Cortex of kidney (tissue), 1 donor: ENCODE measurements around the gene ACTMAP.
A peak's percentile ranks its signal among the peaks of the same experiment; 100 is the strongest.
"Not testable (repeated sequence)": the region's sequence is repeated elsewhere in the genome, so short reads cannot be mapped to it uniquely, and the experiment has no call there.

Source experiments
- DNase-seq: peaks from one replicate; lab custom pipeline; 2025; lab: John Stamatoyannopoulos, UW

Gene ACTMAP, protein sequence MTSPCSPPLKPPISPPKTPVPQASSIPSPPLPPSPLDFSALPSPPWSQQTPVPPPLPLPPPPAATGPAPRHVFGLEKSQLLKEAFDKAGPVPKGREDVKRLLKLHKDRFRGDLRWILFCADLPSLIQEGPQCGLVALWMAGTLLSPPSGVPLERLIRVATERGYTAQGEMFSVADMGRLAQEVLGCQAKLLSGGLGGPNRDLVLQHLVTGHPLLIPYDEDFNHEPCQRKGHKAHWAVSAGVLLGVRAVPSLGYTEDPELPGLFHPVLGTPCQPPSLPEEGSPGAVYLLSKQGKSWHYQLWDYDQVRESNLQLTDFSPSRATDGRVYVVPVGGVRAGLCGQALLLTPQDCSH

DNA sequence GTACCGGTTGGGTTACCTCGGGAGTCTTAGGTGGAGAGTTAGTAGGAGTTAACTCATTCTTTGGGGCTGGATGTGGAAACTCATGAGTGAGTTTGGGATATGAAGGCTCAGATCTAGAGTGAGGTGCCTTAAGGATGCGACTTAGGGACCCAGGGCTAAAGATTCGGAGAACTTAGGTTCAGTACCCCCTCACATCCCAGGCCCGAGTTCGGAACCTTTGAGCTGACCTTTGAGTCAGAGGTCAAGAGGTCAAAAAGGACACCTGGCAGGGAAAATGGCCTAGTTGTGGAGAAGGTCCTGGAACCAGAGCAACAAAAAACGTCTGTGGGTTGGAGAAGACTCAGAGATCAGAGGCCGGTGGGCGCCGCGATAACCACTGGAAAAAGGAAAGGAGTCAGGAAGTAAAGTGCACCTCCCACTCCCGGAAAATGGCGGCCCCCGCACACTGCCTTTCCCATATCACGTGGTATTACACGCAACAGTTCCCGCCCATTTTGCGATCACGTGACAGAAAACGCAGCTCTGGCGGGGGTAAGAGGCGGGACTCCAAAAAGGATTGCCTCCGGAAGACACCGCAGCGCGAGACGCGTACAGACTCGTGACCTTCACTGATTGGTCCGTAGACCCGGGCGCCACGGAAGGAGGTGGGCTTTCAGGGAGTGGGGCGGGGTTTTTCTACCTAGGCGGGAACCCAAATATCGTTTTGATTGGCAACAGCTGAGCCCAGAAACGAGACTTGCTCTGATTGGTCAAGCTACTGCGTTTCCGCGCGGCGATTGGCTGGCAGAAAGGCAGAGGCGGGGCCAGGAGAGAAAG lies at the start of gene ACTMAP:
ACTMAP (minus strand) TSS at position 420 of the 816 bp plus-strand sequence. CDS start 674 bp downstream, outside the sequence.
- DNase-seq, result peak; percentile 85

DNA sequence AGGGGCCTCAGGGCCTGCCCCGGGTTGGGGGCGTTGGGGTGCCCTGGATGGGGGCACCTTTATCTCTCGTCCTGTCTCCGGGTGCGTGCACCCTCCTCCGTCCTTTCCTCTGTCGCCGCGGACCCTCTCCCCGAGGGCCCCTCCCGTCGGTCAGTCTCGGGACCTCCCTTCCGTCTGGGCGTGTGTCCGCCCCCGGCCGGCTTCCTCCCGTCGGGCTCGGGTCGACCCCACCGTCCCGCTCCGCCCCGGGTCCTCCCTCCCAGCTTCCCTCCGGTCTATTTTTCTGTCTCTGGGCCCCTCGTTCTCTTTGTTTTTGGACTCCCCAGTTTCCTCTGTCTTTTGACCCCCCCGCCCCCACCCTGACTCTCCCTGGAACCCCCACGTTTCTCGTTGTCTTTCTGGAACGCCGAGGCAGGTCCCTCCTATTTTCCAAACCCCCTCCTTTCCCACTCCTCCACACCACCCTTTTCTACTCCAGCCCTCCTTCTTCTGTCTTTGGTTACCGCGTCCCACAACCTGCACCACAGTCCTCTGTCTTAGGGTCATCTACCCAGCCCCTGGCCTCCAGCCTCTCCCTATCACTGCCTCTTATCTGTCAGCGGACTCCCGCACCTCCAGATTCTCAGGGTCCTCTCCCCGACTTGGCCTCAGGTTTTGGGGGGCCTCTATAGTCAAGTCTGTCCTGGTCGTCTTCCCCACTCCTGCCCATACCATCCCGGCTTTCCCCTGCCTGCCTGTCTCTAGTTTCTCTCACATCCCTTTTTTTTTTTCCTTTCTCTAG lies 49.5 kb upstream of the ACTMAP start:
- no peak for DNase-seq

DNA sequence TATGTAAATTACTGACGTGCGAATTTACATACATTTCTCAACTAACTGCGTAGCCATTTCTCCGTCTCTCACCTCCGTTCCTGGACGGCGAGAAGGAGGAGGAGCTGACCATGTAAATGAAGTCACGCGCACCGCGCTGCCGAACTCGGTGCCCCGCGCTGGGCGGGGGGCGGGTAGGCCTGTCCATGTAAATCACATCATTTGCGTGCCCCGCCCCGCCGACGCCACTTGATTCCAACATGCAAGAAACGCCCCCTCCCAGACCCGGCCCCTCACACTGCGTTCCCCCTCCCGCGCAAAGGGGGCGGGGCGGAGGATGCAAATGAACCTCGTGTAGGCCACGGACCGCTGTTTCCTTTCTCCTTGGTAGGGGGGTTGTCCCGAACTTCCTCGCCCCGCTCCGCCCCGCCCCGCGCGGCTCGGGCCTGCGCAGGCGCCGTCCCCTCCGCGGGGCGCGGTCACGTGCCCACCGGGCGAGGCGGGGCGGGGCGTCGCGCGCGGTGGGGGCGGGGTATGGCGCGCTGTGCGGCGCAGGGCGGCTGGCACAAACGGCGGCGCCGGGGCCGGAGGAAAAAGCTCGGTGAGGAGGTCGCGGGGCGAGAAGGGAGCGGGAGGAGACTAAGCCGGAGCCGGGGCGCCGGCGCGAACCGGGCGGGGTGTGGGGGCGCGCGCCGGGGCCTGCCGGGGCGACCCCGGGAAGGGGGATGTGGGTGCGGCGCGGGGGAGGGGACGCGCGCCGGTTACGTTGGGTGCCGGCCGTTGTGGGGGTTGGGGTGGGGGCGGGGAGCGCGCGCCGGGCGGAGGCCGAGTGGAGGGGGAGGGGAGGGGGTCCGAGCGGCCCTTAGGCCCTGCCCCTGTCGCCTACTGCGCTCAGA lies 48.6 kb upstream of the ACTMAP start, which contains the start of gene EGLN2:
EGLN2 (plus strand) TSS at position 509 of the 875 bp plus-strand sequence. CDS start 1,382 bp downstream, outside the sequence.
- peak; percentile 81 for DNase-seq

DNA sequence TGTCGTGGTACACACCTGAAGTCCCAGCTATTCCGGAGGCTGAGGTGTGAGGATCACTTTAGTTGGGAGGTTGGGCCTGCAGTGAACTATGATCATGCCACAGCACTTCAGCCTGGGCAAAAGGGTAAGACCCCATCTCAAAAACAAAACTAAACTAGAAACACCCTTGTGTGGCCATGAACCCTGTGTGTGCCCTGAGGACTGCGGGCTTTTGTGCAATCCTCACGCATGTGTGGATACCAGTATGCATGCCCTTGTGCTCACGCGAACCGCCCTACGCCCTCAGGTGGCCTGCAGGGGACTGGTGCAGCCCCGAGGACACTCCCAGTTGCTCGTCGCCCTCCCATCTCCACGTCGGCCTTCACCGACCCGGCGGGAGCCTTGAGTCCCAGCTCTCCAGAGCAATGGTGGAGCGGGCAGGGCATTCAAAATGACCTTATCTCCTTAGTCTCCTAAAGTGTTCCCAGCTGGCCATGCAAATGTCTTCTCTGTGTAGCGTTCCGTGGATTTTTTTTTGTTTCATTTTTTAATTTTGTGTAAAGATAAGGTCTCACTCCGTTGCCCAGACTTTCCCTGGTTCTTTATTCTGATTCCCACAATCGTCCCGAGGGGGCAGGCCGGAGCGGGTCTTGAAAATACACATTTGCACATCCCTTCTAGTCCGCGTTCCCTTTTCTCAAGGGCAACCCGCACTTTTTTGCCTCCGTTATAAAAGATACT lies 47.8 kb upstream of the ACTMAP start:
- DNase-seq, result no peak

DNA sequence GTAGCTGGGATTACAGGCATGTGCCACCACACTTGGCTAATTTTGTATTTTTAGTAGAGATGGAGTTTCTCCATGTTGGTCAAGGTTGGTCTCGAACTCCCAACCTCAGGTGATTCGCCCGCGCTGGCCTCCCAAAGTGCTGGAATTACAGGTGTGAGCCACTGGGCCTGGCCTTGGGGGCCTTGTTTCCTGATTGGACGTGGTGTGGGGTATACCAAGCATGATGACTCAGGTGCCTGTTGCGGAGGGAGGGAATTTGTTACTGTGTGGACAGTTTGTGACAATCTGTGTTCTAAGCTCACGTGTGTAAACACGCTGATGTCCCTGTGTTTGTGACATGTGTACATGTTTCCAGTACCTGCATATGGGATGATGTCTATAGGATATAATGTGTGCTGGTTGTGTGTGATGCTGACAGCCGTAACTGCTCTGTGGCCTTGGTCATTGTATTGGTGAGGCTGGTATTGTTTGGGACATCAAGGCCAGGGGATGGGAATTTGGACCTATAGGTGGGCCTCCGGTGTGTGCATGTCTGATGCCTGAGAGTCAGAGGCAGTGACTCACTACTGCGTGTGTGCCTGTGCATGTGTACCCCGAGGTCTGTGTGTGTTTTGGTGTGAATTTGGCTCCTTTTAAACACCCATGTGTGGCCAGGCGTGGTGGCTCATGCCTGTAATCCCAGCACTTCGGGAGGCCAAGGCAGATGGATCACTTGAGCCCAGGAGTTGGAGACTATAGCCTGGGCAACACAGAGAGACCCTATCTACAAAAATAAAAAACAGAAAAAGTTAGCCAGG lies 47.1 kb upstream of the ACTMAP start:
- DNase-seq, result no peak

DNA sequence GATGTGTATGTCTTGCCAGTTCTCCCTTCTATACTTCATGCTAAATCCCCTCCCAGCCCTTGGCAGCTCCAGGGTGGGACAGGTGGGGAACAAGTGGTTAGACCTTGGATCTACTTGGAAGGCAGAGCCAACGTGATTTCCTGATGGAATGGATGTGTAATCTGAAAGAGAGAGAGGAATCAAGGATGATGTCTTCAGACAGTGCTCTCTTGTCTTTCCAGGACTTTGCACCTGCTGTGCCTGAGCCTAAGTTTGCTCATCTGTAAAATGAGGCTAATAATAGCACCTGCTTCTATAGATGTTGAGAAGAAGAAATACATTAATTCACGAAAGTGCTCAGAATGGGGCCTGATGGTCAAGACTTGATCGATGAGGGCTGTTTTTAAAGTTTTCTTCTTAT lies 41.7 kb upstream of the ACTMAP start:
- DNase-seq, result no peak

DNA sequence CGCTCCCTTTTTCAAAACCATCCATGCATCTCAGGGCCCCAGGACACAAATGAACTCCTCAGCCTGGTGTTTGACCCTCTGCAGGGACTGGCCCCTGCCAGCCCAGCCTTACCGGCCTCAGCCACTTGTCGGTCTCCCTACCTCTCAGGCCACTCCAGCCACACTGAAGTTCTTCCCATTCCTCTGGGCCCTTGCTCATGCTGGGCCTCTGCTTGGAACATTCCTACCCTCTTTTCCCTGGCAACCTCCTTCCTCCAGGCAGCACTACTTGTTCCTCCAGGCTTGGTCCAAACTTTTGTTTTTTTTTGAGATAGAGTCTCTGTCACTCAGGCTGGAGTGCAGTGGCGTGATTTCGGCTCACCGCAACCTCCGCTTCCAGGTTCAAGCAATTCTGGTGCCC lies 41.1 kb upstream of the ACTMAP start:
- no peak for DNase-seq

DNA sequence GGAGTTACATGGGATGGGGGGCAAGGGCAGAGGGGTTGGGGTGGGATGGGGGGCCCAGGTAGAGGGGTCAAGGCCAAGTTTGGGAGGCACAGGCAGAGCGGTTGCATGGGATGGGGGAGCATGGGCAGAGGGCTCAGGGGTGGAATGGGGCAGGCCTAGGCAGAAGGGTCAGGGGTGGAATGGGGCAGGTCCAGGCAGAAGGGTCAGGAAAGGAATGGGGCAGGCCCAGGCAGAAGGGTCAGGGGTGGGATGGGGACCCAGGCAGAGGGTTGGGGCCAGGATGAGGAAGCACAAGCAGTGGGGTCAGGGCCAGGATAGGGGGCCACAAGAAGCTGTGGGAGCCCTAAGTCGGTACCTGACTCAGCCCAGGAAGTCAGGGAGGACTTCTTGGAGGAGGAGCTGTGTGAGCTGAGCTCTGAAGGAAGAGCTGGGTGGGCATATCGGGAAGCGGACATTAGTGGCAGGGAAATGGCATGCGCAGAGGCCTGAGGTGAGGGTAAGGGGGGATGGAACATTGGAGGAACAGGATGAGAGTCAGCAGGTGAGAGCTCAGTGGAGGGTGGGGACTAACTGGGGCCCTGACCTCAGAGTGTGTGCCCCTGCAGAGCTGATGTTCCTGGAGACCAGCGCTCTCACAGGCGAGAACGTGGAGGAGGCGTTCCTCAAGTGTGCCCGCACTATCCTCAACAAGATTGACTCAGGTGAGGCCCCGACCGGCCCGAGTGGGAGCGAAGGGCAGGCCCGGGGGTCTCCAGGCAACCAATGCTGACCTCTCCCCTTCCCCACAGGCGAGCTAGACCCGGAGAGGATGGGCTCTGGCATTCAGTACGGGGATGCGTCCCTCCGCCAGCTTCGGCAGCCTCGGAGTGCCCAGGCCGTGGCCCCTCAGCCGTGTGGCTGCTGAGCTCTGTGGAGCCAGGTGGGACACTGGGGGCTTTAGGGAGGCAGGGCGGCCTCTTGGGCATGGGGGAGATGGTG lies 36.1 kb upstream of the ACTMAP start:
- no peak for DNase-seq

DNA sequence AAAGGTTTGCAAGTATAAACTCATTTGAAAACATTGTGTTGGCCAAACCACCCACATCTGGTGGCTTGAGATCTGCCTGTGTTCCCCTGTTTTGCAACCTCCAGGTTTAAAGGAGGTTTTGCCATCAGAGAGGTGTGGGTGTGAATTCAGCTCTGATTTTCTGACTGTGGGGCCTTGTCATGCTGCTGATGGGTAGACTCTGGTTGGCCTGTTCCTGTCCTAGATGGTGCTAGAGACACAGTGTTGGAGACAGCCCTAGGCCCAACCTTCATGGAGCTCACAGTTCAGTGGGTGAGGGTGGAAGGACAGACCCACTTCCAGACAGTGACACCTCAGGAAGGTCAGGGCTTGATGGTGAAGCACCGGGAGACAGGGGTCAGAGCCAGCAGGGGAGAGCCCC lies 35.2 kb upstream of the ACTMAP start:
- DNase-seq, result no peak

DNA sequence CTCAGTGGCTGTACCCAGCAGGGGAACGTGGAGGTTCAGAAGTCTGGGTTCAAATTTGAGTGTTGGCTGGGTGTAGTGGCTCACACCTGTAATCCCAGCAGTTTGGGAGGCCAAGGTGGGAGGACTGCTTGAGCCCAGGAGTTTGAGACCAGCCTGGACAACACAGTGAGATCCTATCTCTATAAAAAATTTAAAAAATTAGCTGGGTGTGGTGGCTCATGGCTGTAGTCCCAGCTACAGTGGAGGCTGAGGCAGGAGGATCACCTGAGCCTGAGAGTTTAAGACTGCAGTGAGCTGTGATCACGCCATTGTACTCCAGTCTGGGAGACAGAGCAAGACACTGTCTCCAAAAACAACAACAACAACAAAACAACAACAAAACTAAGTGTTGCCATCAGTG lies 33.9 kb upstream of the ACTMAP start:
- not testable (repeated sequence) for DNase-seq

DNA sequence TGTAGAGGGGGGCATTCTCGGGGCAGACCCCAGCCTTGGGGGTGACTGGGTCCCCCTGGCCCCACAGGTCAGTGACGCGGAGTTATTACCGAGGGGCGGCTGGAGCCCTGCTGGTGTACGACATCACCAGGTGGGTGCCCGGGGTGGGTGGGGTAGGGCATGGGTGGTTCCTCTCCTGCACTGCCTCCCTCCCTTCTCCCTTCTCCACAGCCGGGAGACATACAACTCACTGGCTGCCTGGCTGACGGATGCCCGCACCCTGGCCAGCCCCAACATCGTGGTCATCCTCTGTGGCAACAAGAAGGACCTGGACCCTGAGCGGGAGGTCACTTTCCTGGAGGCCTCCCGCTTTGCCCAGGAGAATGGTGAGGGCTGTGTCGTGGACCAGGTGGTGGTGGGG lies 33.4 kb upstream of the ACTMAP start:
- no peak for DNase-seq

DNA sequence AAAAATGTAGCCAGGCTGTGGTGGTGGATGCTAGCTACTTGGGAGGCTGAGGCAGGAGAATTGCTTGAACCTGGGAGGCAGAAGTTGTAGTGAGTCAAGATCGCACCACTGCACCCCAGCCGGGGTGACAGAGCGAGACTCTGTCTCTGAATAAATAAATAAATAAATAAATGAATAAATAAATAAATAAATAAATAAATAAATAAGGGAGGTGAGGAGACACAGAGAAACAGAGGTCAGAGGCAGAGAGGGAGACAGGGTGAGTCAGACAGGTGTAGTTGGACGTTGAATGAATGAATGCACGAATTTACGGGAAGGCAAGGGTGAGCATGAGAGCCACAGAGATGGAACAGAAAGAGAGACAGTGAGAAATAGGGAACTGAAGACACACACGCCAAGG lies 30.9 kb upstream of the ACTMAP start:
- no peak for DNase-seq

DNA sequence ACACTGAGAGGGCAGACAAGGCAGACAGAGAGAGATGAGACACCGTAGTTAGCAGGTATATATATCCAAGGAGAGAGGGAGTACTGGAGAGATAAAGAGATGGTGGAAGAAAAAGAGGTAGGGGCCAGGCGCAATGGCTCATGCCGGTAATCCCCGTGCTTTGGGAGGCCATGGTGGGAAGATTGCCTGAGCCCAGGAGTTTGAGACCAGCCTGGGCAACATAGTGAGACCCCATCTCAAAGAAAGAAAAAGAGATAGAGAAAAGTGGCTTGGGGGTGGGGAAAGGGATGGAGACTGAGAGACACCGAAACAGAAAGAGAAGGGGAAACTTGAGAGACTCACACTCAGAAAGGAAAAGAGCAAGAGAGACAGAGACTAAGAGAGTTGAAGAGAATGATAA lies 30.3 kb upstream of the ACTMAP start:
- no peak for DNase-seq

DNA sequence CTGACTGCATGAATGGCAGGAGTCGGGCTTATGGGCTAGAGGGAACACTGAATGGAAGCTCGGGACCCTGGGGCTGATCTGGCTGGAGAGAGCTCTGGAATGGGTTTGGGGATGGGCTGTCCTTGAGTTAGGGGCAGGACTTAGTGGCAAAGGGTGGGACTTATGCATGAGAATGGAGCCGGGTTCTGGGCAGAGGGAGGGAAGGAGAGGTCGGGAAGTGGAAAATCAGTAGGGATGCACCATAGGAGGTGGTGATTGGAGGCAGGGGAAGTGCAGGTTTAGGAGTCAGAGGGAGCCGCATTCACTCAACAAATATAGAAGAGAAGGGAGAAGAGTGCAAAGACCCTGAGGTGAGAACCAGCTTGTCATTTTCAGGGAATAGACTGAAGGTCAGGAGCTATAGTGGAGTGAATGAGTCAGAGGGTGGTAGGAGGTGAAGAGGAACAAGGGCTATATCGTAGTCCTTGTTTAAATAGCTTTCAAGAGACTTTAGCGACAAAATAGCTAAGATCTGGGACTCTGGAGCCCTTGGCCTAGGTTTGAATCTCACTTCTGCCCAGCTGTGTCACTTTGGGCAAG lies 28.5 kb upstream of the ACTMAP start:
- DNase-seq, result no peak

DNA sequence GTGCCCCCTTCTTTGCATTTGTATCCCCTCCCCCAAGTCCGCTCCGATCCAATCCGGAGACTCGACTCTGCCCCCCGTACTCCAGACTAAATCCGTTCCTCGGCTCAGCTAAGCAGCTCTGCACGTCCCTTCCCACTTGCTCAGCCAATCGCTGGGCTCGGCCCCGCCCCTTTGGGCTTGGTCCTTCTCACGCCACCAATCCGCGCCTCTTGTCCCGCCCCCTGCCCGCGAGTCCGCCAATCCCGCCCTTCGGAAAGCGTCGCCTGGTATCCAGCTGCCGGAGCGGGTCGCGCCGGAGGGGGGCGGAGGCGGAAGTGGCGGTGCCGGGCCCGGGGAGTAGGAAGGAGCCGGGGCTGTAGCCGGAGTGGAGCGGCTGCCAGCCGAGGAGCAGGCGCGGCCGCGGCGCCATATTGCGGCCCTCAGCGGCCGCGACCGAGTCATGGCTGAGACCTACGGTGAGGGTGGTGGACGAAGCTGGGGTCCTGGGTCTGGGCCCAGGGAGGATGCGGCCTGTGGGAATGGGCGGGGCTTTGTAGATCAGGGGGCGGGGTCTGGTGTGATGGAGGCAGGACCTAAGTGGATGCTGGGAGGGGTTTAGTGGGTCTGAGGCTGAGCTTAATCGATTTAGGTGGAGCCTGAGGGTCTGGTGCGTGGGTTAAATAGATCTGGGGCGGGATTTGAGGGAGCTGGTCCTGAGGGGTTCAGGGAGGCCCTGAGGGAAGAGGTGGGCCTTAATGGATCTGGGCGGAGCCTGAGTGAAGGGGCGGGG lies 27.8 kb upstream of the ACTMAP start, which contains the start of gene RAB4B:
RAB4B (plus strand) TSS at position 311 of the 769 bp plus-strand sequence; CDS start at position 440, 129 bp downstream.
- peak; percentile 77 for DNase-seq

DNA sequence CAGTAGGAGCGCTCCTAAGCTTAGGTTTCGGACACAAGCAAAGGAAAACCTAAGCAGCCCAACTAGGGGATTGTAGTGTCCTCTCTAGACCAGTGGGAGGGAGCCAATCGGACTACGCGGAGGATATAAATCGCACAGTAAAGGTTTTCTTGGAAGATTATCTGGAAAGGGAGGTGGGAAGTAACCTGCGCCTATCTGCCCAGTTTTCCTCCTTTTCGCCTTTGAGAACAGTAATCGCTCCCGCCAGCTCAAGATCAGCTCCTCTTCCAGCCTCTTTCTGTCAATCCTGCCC lies 27.3 kb upstream of the ACTMAP start:
- no peak for DNase-seq

DNA sequence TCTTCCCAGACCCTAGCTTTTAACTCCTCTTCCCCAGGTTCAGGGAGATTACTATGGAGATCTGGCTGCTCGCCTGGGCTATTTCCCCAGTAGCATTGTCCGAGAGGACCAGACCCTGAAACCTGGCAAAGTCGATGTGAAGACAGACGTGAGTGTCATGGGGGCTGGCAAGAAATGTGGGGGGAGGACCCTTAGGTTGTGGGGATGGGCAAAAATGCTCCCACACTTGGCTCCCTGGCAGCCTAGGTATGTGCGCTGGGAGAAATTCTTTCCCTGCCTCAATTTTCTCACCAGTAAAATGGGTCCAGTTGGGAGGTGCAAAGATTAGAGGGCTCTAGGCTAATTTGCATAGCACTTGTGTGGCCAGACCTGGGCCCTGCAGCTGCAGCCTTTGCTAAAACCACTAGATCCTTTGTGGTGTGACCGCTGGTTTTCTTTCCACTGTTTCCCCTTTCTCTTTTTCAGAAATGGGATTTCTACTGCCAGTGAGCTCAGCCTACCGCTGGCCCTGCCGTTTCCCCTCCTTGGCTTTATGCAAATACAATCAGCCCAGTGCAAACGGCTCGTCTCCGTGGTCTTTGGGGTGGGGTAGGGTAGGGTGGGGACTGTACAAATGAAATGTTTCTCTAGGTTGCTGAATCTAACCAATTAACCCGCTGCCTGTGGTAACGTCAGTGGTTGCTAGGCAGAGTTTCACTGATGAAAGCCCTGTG lies 26.8 kb upstream of the ACTMAP start:
- DNase-seq, result no peak
